Stimulated activated CD4-positive, alpha-beta T cell treated with anti-CD3 and anti-CD28 coated beads, TNF-alpha, amount 100 ng/mL, for 24 hours (primary cell): Measurements from ENCODE around the gene DAGLA.

Experiments
- DNase-seq, 3 experiments: peaks; one replicate each; pipeline ENCODE4 v3.0.0-alpha.2; 2020; ENCODE audit warnings: low read depth in 3 of 3

The DAGLA gene

DNA sequence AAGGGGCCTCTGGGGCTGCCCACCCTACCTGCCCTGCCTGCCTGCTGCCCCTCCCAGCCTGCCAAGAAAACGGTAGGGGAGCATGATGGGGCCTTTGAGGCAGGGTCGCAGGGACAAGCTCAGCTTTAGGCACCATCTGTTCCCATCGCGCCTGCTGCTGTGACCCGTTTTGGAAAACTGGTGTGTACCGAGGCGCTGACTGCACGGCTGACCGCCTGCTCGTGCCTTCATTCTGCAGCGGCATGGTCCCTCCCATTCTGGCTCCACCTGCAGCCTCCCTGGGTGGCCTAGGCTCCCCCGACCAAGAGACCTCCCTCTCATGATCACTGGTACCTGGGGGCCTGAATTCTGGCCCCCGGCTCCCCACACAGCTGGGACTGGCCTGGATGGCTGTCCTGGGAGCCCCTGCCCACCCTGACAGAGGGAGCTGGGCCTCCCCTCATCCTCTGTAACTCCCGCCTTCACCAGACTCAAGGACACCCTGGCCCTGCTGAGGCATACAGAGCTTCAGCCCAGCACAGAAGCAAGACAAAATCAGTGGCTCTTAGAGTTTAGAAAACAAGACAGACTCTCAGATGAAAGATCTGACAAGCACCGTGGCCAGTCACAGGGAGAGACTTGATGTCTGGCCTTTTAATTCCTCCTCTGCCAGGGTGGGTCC is 65.7 kb downstream of the DAGLA start:
- DNase-seq, result no peak

DNA sequence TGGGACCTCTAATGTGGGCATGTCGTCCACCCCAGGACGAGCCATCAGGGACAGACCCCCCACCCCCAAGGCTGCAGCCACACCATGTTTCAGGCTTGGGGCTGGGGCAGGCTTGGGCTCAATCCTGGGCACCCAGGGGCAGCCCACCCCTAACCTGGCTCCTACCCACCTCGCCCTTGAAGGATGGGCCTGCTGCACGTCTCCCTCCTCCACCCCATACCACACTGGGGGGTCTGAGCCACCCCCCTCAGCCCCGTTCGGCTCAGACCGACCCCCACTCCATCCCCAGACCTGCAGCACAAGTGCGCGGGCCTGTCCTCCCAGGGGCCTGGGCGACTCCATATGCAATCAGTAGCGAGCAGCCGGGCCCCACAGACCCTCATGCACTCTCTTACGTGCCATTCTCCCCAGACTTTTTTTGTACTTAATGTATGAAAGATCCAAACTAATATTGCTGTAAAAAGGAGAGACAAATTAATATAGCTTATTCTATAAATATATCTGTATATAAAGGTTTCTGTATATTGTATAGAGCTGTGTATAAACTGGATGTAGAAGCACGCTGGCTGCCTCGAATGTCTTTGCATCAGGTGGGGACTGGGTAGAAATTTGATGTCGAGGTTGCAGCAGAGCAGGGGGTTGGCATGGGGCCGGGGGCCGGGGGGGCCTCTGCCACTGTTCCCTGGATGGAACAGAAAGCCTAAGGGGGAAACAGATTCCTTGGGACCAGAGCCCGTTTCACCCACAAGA is 66.4 kb downstream of the DAGLA start:
- no peak for DNase-seq

DNA sequence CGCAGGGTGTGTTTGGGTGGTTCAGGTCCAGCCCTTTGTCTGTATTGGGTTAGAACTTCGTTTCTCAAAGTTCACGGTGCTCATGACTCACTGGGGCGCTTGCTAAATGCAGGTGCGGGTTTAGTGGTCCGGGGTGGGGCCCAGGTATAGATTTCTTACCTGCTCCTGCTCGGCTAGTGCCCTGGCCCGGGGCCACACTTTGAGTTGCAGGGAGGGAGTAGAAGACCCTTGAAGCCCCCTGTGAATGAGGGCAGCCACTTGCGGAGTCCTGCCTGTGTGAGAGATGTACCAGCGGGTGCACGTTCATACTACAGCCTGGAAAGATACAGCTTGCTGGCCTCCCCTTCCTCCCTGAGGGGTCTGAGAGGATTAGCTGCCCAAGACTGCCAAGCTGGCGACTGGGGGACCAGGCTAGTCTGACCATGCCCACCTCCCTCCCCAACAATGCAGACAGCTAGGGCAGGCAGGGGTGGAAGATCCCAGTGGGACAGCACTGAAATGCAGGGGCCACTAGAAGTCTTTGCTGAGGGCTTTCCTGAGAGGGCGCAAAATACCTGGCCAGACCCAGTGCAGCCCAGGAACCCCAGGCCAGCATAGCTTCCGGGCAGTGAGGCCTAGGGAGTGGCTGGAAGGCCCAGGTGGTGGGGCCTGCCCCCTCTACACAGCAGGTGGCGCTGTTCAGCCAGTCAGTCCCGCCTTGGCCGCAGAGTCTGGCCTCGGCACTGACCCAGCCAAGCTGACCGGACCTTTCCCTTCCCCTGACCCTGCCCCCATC is 67.2 kb downstream of the DAGLA start:
- peak in 1 of 3 experiments; percentile 27 for DNase-seq

DNA sequence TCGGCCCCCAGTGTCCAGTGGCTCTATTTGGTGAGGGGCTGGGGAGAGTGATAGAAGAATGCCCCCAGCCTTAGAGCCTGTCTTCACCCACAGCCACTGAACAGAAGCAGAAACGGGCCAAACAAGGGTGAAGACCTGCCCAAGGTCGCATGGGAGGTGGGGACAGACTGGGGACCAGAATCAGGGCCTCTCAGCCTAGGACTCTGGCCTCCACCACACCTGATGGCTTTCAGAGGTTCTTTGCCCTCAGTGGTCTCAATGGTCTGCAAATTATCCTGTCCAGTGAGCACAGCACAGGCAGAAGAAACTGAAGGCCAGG is 67.7 kb downstream of the DAGLA start:
- DNase-seq, result no peak

DNA sequence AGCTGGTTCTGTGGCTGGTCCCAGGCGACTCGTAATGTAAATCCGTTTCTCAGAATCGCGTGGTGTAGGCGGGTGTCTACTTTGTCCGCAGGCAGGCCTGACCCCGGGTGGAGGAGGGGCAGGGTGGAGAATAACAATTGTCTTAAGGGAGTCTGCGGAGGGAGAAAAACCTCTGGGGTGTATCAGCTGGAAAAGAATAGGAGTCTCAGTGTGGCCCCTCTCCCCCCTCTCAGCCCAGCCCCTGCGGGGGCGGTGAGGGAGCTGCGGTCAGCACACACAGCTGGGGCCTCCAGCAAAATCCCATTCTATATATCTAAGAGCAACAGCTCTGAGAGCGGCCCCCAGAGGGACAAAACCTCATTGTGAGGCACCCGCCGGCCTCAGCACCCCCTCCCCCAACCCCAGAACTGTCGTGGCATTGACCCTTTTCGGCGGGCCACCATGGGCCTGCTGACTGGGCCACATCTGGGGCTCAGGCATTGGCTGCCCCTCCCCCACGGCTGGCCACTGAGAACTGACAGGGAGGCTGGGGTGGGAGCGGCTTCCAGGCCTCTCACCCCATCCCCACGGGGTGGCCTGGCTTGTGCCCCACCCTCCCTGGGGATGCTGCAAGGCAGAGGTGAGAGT is 69.5 kb downstream of the DAGLA start:
- no peak for DNase-seq

DNA sequence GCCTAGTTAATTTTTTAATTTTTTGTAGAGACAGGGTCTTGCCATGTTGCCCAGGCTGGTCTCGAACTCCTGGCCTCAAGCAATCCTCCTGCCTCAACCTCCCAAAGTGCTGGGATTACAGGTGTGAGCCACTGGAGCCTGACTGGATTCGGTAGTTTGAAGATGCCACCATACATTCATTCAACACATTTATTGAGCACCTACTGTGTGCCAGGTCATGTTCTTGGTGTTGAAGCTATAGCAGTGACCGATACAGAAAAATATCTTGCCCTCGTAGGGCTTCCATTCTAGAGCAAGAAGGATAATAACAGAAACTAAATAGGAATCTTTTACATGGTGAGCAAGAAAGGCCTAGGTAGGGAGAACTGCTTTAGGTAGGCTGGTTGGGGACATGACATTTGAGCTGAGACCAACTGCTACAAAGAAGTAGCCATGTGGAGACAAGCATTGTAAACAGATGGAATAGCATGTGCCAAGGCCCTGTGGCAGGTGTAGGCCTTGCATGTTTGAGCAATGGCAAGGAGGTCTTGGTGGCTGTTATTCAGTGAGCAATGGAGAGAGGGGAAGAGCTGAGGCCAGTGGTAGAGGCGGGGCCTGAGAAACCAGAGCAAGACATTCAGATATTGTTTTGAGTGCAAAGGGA is 70.6 kb downstream of the DAGLA start:
- DNase-seq, result no peak

DNA sequence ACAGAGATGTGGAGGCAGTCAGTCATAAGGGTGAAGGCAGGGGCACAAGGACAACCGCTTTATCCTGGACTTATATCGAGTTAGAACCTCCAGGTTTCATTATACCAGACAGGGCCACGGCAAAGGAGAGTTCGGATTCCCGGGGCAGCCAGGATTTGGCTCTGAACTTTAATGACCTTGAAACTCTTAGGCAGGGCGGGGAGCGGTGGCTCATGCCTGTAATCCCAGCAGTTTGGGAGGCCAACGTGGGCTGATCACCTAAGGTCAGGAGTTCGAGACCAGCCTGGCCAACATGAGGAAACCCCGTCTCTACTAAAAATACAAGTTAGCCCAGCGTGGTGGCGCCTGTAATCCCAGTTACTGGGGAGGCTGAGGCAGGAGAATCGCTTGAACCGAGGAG is 71.2 kb downstream of the DAGLA start:
- no peak for DNase-seq

DNA sequence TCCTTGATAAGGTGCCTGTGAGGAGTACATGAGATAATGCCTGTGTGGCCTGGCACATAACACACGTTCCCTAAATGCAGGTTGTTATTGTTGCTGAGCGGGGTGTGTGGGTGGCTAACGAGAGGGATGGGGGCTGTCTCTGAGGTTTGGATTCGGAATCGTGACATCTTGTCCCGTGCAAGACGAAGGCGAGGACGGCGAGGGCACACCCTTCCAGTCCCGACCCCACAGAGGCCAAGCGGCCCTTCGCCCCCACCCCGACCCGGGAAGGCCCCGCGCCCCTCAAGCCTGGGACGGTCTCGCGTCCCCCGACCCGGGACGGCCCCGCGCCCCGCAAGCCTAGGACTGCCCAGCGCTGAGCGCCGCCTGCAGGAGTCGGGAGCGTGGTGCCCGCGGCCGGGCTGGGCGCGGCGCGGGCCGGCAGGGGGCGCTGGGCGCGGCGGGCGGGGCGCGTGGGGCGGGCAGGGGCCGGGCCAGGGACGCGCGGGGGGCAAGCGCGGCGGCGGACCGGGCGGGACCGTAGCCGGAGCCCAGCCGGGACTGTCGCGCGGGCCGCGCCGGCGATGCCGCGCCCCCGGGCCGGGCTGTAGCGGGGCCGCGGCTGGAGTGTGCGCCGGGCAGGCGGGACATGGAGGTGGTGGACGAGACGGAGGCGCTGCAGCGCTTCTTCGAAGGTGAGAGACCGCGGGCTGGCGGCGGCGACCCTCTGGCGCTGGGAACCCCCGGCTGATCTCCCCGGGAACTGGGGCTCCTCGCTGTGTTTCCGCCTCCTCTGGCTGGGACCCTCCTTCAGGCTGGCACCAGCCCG is 72.1 kb downstream of the DAGLA start, which contains the start of gene MYRF:
MYRF (plus strand) TSS at position 520 of the 808 bp plus-strand sequence; CDS start at position 629, 109 bp downstream.
- DNase-seq, result peak in 2 of 3 experiments; percentile 25 to 51

DNA sequence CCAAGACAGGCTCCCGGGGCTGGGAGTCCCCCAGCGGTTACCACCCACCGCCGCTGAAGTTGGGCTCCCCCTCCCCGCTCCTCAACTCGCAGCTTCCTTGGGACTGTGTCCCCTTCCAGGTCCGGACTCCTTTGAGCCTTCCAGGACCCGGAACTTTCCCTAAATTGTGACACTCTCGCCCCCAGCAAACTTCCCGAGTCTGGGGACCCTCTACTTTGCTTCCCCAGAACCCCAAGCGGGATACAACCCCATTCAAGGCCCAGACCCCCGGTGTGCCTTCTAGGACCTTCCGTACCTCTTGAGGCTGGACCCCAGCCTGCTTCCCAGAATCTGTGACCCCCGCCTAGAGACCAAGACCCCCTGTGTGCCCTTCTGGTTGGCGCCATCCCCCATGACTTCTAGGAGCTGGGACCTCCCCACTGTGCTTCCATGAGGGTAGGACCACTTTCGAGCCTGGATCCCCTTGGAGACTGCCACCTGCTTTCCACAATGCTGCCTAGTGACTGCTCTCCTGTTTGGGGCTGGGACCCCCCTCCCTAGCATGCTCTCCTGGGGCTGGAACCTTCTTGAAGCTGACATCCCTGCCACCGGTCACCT is 72.8 kb downstream of the DAGLA start:
- DNase-seq, result no peak

DNA sequence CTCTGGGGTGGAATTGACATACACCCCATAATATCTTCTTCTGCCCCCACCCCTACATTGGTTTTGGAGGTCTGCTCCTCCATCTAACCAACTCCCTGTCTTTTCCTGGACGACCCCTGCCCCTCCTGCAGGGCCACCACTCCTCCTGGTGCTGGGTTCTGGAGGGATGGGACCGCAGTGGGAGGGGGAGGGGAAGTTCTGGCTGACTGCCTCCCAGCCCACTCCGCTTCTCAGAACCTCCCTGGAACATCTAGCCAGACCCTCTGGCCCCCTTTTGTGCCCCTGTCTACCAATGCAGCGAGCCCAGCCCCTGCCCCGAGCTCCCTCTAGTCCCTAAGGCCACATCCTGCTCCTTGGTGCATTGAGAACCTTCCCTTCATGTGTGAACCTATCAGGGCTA is 73.5 kb downstream of the DAGLA start:
- DNase-seq, result no peak

DNA sequence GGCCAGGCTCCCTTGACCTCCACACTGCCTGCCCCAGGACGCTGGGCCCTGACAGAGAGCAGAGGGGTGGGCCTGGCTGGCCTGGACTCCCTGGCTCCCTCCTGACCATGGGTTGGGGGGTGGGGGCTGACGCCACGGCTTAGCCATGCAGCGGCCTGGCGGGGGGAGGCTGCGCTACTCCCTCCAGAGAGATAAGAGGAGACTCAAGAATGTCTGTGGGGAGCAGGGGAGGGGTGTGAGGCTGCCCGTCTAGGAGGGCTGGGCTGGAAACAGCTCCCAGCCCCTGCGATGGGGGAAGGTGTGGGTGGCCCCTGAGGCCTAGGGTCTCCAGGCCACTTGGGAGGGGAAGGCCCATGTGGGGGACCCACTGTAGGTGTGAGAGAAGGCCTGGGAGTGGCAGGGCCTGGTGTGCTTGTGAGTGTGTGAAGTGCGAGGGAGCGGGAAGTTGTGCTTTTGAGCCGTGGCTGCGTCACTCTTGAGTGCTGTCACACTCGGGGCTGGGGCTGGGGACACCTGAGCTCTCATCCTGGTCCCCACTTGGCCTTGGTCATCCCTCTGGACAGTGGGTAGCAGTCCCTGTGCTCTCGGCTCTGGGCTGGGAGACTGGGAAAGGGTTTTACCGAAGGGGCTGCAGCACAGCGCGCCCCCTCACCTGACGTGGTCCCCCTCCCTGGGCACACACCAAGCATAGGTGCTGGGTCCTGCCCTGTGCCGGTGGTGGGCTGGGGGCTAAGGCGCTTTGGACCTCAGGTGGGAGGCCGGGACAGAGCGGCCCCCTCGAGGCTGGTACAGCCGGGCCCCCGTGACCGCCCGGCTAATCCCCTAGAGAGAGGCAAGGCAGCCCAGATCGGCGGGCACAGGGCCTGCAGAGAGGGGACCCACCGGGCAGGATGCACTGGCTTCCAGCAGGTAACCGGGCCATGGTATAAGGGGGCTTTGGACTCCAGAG is 74.6 kb downstream of the DAGLA start:
- DNase-seq, result no peak

DNA sequence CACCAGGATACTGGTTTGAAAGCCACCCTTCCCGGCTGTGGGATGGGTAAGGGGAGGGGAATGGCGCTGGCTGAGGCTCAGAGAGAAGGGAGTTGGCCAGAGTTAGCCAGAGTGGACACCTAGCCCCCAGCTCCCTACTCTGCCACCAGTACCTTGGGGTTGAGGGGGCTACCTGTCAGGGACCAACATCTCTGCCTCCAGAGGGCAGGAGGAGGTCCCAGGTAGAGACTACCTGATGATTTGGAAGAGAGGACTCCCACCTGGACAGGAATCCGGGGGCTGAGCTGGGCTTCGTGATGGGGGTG is 75.9 kb downstream of the DAGLA start:
- DNase-seq, result no peak

DNA sequence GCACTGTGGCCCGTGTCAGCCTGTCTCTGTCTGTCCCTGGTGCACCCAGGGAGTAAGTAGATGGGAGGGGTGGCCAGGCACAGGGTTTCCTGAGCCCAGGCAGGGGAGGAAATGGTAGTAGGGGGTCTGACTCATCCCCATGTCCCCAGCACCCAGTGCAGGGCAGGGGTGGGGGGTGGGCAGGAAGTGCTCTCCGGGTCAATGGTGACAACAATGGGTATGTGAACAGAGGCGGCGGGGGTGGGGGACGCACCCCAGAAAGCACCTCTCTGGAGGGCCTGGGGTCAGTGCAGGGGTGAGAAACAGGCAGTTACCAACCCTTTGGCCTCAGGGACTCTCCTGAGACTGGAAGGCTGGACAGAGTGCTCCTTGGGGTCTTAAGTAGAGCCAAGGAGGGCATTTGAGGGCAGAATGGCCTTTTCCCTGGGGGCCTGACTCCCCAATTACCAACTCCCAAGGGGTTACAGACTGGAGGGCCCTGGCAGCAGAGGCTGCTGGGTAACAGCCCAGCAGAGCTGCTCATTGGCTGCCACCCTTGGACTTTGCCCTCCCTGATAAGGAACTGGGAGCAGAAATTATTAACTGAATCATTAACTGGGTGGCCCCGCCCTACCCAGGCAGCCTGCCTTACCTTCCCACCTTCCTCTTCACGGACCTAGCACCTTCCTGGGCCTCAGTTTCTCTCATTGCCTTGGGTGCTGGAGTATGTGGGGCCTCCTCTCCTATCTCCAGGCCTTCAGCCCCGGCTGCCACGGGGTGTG is 76.4 kb downstream of the DAGLA start:
- DNase-seq, result no peak

DNA sequence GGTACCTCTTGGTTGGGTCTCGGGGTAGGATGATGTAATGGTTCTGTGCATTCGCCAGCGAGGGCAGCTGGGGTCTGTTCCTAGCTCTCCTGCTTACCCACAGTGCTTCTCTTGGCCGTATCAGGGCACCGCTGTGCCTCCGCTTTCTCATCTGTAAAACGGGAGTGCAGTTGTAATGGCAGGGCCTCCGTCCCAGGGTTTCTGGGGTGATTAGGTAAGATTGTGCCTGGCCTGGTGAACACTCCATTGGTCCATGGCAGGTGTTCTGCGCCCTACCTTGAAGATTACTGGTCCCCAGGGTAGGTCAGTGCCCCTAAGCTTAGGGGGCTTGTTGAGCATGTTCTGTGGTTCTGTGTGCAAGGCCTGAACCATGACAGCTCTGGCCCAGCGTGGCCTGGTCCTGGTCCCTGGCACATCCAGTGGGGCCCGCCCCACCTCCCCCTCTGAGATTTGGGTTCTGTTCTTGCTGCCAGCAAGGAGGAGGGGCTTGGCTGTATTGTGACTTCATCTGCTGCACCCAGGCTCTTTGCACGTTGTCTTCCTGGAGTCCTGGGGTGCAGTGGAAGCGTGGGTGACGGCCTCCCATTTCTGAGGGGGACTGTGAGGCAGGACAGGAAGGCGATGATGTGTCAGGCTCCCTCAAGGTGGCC is 77.1 kb downstream of the DAGLA start:
- no peak for DNase-seq

DNA sequence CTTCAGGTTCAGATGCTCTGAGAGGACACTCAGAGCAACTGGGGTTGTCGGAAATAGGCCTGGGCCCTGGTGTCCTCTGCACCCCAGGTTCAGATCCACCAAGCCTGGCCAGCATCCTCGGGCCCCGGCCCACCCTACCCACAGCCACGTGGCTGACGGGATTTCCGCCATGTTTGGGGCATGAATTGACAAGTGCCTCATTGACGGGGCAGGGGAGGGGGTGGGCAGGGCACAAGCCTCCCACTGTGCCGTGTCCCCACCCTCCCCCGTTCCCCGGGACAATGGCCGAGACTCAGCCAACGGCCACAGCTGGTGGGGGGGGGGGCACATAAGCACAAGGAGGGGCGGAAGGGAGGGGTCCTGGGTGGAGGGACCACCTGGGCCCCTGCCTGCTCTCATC is 80.8 kb downstream of the DAGLA start:
- no peak for DNase-seq

DNA sequence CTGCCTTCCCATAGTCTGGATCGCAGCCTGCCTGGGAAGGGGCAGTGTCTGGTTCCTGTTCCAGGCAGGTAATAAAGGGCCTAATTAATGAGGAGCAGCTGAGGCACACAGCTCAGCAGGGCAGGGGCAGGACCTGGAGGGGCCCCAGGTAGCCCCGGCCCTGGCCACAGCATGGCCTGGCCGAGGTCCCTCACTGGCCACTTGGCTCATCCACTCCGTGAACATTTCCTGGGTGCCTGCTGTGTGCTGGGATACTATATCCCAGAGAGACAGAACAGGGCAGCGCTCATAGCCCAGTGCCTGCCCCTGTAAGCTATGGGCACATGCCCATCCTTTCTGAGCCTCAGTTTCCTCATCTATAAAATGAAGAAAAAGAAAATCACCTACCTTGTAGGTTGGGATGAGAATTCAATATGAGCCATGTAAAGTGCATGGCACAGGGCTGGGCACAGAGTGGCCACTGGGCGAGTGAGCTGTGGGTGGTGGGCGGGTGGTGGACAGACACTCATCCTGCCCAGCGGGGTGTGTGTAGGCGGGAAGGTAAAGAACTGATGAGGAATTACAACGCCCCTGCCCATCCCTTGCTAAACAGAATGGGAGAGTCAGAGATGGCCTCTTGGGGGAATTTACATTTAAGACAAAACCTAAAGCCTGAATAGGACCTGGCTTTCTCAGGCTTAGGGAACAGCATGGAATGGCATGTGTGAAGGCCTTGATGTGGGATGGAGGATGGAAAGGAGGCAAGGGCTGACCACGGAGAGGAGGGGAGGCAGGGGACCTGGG is 81.4 kb downstream of the DAGLA start:
- DNase-seq, result no peak

DNA sequence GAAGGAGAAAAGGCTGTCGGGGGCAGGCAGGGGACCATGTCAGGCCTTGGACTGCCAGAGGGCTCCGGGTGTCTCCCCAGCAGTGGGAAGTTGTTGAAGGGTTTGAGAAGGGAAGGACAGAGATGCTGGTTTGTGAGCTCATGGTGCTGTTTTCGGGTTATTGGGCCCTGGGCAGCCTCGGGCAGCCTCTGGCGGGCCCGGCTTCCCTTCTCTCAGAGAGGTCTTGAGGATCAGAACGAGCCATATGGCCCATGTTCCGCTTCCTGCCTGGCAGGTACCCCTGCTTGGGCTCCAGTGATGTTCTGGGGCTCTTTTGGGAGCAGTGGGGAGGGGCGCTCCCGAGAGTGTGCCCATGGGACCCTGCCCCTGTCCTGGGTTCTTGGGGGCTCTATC is 82.0 kb downstream of the DAGLA start:
- DNase-seq, result no peak

DNA sequence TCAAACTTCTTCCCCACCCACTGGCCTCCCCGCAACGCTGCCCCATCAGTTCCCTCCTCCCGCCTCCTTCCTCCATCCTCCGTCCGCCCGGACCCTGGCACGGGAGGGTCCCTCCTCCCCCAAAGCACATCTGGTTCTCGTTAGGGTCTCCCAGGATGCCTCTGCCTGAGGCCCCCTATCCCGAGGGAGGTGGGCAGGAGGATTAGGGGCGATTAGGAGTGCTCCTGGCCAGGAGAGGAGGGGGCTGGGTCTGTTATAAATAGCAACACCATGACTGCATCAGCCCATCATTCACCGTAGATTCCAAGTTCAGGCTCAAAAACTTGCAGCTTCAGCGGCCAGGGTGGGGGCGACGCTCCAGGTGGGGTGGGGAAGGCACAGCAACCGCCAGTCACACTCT is 82.6 kb downstream of the DAGLA start:
- DNase-seq, result no peak
